ENCODE data around the gene HAPSTR1.
A peak's percentile ranks its signal among the peaks of the same experiment; 100 is the strongest.

The HAPSTR1 gene

GRCh38 chr16:9124444-9124843 is 33.0 kb downstream of the HAPSTR1 start:
- no peak for DNase-seq

GRCh38 chr16:9124908-9125584 is 33.6 kb downstream of the HAPSTR1 start:
- no peak for DNase-seq

GRCh38 chr16:9125658-9126505 is 34.4 kb downstream of the HAPSTR1 start:
- DNase-seq = no peak

GRCh38 chr16:9126609-9127008 is 35.2 kb downstream of the HAPSTR1 start:
- no peak for DNase-seq

GRCh38 chr16:9128346-9129342 is 37.2 kb downstream of the HAPSTR1 start:
- DNase-seq = no peak

GRCh38 chr16:9134306-9134705 is 42.9 kb downstream of the HAPSTR1 start:
- DNase-seq = no peak

- DNase-seq = peak; percentile 41
These were observed 43.3 kb downstream of the HAPSTR1 start for GRCh38 chr16:9134739-9135138.

GRCh38 chr16:9135797-9136196 is 44.4 kb downstream of the HAPSTR1 start:
- no peak for DNase-seq

- DNase-seq = no peak
These were observed 45.2 kb downstream of the HAPSTR1 start for GRCh38 chr16:9136596-9136995.

GRCh38 chr16:9138021-9138680 is 46.7 kb downstream of the HAPSTR1 start:
- DNase-seq = no peak

GRCh38 chr16:9138731-9139501 is 47.5 kb downstream of the HAPSTR1 start:
- DNase-seq = peak; percentile 54

- no peak for DNase-seq
These were observed 48.5 kb downstream of the HAPSTR1 start for GRCh38 chr16:9139965-9140364.
